Esophagus mucosa (tissue), 1 donor: Measurements from ENCODE around the gene CNNM4. TPM values are rescaled to one million over a fixed set of nuclear protein-coding genes. Genes with fewer than 3 reads are reported as not detected.

Experiments
- ATAC-seq: fragments of 200-7000 bp; cut with Tn5 transposase; one replicate; pipeline ENCODE4 v1.9.1; 2020
- total RNA-seq: library from RNA; stranded (reverse); gene quantifications from one replicate; pipeline ENCODE4 v1.2.4, GENCODE V29; 2023
- donor health status: DM: yes; HTN: yes; CAD: no.

CNNM4 gene
- total RNA-seq, 1 donor from 2014 or later, result 9.3 TPM

GRCh38 chr2:96815326-96816126, 54.8 kb downstream of the CNNM4 start:
- no peak for ATAC-seq

- peak; percentile 97 for ATAC-seq
Observed at GRCh38 chr2:96816127-96816835, 55.6 kb downstream of the CNNM4 start, which contains the start of gene CNNM3. TSS of gene CNNM3 (plus strand) at chr2:96816268. CDS start at chr2:96816278, 10 bp downstream.

GRCh38 chr2:96816836-96817702, 56.4 kb downstream of the CNNM4 start:
- no peak for ATAC-seq

GRCh38 chr2:96817882-96818281, 57.2 kb downstream of the CNNM4 start:
- no peak for ATAC-seq

- no peak for ATAC-seq
Observed at GRCh38 chr2:96819128-96819875, 58.6 kb downstream of the CNNM4 start.

GRCh38 chr2:96819876-96820511, 59.3 kb downstream of the CNNM4 start:
- no peak for ATAC-seq

- ATAC-seq, result no peak
Observed at GRCh38 chr2:96821113-96821675, 60.5 kb downstream of the CNNM4 start.

- ATAC-seq, result no peak
Observed at GRCh38 chr2:96822786-96823185, 62.1 kb downstream of the CNNM4 start.

GRCh38 chr2:96823198-96823597, 62.5 kb downstream of the CNNM4 start:
- no peak for ATAC-seq

- no peak for ATAC-seq
Observed at GRCh38 chr2:96824079-96824870, 63.6 kb downstream of the CNNM4 start.

- no peak for ATAC-seq
Observed at GRCh38 chr2:96825057-96825456, 64.4 kb downstream of the CNNM4 start.

- ATAC-seq, result no peak
Observed at GRCh38 chr2:96826546-96827278, 66.0 kb downstream of the CNNM4 start.

GRCh38 chr2:96828436-96828835, 67.7 kb downstream of the CNNM4 start:
- ATAC-seq, result no peak

GRCh38 chr2:96828874-96829273, 68.2 kb downstream of the CNNM4 start:
- no peak for ATAC-seq

GRCh38 chr2:96830044-96830562, 69.4 kb downstream of the CNNM4 start:
- ATAC-seq, result no peak

GRCh38 chr2:96831679-96832078, 71.0 kb downstream of the CNNM4 start:
- no peak for ATAC-seq

- no peak for ATAC-seq
Observed at GRCh38 chr2:96832408-96832753, 71.7 kb downstream of the CNNM4 start.

- ATAC-seq, result peak; percentile 41
Observed at GRCh38 chr2:96832754-96833507, 72.2 kb downstream of the CNNM4 start.

- ATAC-seq, result no peak
Observed at GRCh38 chr2:96835830-96836229, 75.1 kb downstream of the CNNM4 start.
